BLaER1 treated with 17β-estradiol and CSF1 and Interleukin-3, amounts not matched to agents 10 nM and 100 nM (cell line): Measurements from ENCODE around the gene BAHD1.

Source experiments
- H3K27ac ChIP-seq, 11 experiments: shearing (Covaris generic); formaldehyde crosslinking; 2 replicates each; pipeline ENCODE4 v1.8.1; 2022
- H3K27me3 ChIP-seq, 11 experiments: shearing (Covaris generic); formaldehyde crosslinking; 2 replicates each; pipeline ENCODE4 v1.8.1; 2022
- H3K36me3 ChIP-seq, 11 experiments: shearing (Covaris generic); formaldehyde crosslinking; 2 replicates each; pipeline ENCODE4 v1.8.1; 2022
- H3K4me1 ChIP-seq, 10 experiments: shearing (Covaris generic); formaldehyde crosslinking; 2 replicates each; pipeline ENCODE4 v1.8.1; 2022
- H3K4me2 ChIP-seq, 11 experiments: shearing (Covaris generic); formaldehyde crosslinking; 2 replicates each; pipeline ENCODE4 v1.8.1; 2022
- H3K4me3 ChIP-seq, 10 experiments: shearing (Covaris generic); formaldehyde crosslinking; 2 replicates each; pipeline ENCODE4 v1.8.1; 2022
- H3K9ac ChIP-seq, 11 experiments: shearing (Covaris generic); formaldehyde crosslinking; 2 replicates each; pipeline ENCODE4 v1.8.1; 2022
- H3K9me3 ChIP-seq, 11 experiments: shearing (Covaris generic); formaldehyde crosslinking; replicated peaks in 1 of 11; 2 replicates each; pipeline ENCODE4 v1.8.1; 2022
- H4K20me1 ChIP-seq, 11 experiments: shearing (Covaris generic); formaldehyde crosslinking; 2 replicates each; pipeline ENCODE4 v1.8.1; 2022
- Cebpa-rat ChIP-seq, 11 experiments: shearing (Covaris generic); IDR thresholded peaks; 2 replicates each; pipeline ENCODE4 v1.8.1; 2022

Gene BAHD1

DNA sequence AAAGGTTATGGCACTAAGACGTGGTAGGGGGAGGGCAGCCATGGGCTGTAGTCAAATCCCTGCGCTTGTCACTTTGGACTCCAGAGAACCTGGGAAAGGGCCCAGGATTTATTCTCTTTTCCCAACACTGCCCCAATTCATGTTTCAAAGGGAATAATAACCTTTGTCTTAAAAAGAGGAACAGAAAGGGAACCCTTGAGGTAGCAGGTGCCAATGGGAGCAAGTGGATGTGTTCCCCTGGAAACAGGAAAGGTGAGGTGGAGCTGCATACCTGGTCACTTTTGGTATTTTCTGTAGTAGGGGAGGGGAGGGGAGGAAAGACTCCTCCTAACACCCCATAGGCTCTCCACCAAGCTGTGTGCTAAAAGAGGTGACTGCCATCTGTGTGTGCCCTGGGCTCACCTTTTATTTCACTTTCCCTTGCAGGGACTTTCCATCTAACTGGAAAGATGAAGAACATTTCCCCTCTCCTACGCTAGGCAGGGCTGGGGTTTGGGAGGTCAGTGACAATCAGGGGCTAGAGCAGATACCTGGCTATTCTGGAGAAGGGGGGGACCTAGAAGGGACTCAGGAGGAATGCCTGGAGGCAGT, 23.9 kb downstream of the BAHD1 start:
- Histone ChIP-seq H4K20me1 (peaks cover 30 to 84% (median 54%) of the 10 kb centered on the region in 11 experiments; a peak in 21 of 22 replicates), H3K36me3 (peaks cover 64 to 92% (median 88%) of the 10 kb centered on the region in 11 experiments), H3K9me3 (no peaks in the 10 kb centered on the region), H3K4me3 (no peak overlapping the region), H3K9ac (no peak overlapping the region), H3K4me1 (peaks cover 5 to 40% (median 14%) of the 10 kb centered on the region in 10 experiments; a peak in 17 of 20 replicates), H3K27ac (no peak overlapping the region), H3K27me3 (no peaks in the 10 kb centered on the region), H3K4me2 (peak overlapping the region in 2 of 11 experiments; percentile 30 to 40; a peak in 2 of 22 replicates)
- TF ChIP-seq Cebpa-rat (IDR thresholded peaks at IDR 0.05) = no peak

DNA sequence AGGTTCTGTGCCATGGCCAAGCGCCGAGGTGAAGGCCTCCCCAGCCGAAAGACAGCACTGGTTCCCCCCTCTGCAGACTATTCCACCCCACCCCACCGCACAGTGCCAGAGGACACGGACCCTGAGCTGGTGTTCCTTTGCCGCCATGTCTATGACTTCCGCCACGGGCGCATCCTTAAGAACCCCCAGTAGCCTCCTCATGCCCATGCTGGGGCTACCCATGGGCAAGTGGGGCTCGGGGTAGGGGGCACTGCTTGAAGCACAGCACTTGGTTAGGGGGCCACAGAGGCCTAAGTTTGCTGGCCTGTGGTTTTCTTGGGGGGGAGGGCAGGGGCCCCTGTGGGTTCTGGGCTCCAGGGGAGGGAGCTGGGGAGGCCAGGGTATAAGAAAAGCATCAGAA, 25.2 kb downstream of the BAHD1 start:
- Histone ChIP-seq H3K27me3 (no peaks in the 10 kb centered on the region), H3K36me3 (peaks cover 52 to 79% (median 75%) of the 10 kb centered on the region in 11 experiments)

DNA sequence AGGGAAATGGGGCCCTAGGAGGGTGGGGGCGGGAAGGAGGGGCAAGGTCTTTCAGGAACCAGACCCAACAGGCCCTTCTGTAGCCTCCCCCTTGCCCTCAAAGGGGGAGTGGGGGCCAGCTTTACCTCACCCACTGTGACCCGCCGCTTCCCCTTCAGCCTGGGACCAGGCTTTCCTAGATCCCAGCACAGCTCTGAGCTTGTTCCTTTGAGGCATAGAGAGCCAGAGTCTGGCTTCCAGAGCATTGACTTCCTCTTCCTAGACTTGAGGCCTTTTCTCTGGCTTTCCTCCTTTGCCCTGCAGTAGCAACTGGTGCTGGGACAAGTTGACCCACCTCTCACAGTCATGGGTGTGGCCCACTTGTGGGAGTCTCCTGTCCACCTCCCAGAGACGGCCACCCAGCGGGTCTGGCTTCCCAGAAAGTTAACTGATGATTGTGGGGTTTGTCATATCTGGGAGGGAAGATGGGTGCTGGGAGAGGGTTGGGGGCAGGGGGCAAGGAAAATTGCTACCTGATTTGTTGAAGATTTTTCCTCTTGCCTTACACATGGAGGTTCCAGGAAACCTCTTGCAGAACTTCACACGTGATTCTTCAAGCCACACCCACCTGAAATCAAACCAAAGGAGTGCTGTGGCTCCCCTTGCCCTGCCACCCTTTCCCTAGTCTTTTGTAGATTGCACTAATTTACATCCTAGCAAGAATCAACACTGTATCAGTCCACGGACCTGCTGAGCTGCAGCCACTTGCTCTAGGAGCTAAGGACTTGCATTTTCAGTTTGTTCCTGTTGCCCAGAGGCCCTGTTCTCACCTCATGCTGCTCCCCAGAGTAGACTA, 25.9 kb downstream of the BAHD1 start:
- Histone ChIP-seq H3K4me2 (peak overlapping the region in 1 of 11 experiments; percentile 40; a peak in 1 of 22 replicates), H3K9me3 (no peaks in the 10 kb centered on the region), H3K36me3 (peaks cover 45 to 72% (median 69%) of the 10 kb centered on the region in 11 experiments), H3K4me3 (no peak overlapping the region), H3K27ac (no peak overlapping the region), H3K4me1 (peaks cover 19 to 50% (median 28%) of the 10 kb centered on the region in 10 experiments), H3K27me3 (no peaks in the 10 kb centered on the region), H4K20me1 (peaks cover 13 to 67% (median 35%) of the 10 kb centered on the region in 11 experiments; a peak in 18 of 22 replicates), H3K9ac (no peak overlapping the region)
- no peak for TF ChIP-seq Cebpa-rat (IDR thresholded peaks at IDR 0.05)

More for the DNA sequence above, 25.2 kb downstream of the BAHD1 start:
- Histone ChIP-seq H3K4me1 (peaks cover 15 to 49% (median 24%) of the 10 kb centered on the region in 10 experiments), H4K20me1 (peaks cover 17 to 74% (median 42%) of the 10 kb centered on the region in 11 experiments; a peak in 19 of 22 replicates), H3K27ac (no peak overlapping the region), H3K9me3 (no peaks in the 10 kb centered on the region), H3K9ac (no peak overlapping the region), H3K4me3 (no peak overlapping the region), H3K4me2 (peak overlapping the region in 2 of 11 experiments; percentile 22 to 40; a peak in 3 of 22 replicates)
- no peak for TF ChIP-seq Cebpa-rat (IDR thresholded peaks at IDR 0.05)

DNA sequence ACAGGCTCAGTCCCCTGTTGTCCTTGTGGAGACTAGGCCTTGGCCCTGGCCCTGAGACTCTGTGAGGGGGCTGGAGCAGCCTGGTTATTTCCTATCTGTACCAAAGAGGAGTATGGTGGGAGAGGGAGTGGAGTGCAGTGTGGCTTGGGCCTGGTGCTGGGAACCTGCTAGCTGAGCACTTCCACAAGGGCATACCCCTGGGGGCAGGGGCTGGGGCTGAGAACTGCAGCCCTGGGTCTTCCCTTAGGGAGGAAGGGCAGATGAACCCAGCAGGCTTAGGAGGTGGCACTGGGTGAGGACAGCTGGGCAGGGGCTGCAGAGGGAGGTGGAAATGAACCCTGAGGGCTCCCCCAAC, 26.5 kb downstream of the BAHD1 start:
- Histone ChIP-seq H3K9ac (no peak overlapping the region), H3K4me1 (peaks cover 25 to 56% (median 34%) of the 10 kb centered on the region in 10 experiments), H3K4me3 (no peak overlapping the region), H4K20me1 (peaks cover 7 to 66% (median 33%) of the 10 kb centered on the region in 11 experiments; a peak in 17 of 22 replicates), H3K36me3 (peaks cover 39 to 66% (median 63%) of the 10 kb centered on the region in 11 experiments), H3K4me2 (no peak overlapping the region), H3K27me3 (no peaks in the 10 kb centered on the region), H3K9me3 (no peaks in the 10 kb centered on the region), H3K27ac (no peak overlapping the region)
- TF ChIP-seq Cebpa-rat (IDR thresholded peaks at IDR 0.05) = no peak

DNA sequence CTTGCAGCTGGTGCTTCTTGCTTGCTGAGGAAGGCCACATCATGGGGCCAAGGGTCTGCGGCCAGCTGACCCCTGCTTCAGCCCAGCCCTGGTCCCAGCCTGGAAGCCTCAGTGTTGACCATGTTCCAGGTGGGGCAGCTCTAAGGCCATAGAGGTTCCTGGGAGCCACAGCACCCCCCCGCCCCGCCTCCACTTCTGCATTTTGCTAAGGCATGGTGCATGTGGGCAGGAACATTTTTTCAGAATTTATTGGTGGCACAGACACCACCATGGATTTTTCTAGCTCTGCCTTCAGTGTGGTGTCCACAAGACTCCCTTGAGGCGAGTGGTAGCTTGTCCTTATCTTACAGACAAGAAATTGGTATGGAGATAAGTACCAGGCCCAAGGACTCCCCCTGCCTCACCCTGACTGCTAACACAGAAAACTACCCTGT, 28.2 kb downstream of the BAHD1 start:
- TF ChIP-seq Cebpa-rat (IDR thresholded peaks at IDR 0.05) = no peak
- no peaks in the 10 kb centered on the region for H3K9me3 ChIP-seq
- no peak overlapping the region for H3K27ac ChIP-seq
- H3K4me1 ChIP-seq = peaks cover 33 to 59% (median 43%) of the 10 kb centered on the region in 10 experiments
- no peak overlapping the region for H3K4me3 ChIP-seq
- H3K27me3 ChIP-seq = no peaks in the 10 kb centered on the region
- H3K9ac ChIP-seq = no peak overlapping the region
- peaks cover 5 to 55% (median 21%) of the 10 kb centered on the region in 11 experiments; a peak in 14 of 22 replicates for H4K20me1 ChIP-seq
- H3K36me3 ChIP-seq = peaks cover 23 to 50% (median 46%) of the 10 kb centered on the region in 11 experiments
- H3K4me2 ChIP-seq = peak overlapping the region in 5 of 11 experiments; percentile 3 to 47 (median 32); a peak in 8 of 22 replicates

DNA sequence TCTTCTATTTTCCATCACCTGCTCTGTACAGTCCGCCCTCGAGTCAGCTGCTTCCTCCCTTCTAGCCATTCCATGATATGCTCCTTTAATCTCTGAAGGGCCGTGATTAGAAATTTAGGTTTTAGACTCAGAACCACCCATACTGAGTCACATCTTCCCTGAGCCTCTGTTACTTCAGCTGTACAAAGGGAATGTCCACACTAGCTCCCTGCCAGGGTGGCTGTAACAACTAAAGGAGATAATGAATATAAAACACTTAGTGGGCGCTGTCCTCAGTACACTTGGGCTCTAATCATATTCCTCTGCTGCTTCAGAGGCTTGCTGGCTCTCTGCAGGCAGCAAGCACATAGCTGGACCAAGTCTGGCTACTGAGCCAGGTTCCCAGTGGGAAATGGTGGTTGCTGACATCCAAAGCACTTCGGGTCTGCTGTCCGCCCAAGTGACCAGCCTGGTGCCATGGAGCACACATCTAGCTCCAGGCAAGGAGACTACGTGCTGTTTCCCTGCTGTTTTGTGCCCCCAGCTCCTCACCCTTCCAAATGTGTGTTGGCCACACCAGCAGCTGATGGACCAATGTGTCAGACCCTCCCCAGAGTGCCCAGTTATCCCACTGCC, 29.1 kb downstream of the BAHD1 start:
- H3K27ac ChIP-seq = peak overlapping the region in 9 of 11 experiments; percentile 76 to 89 (median 84); a peak in 16 of 22 replicates
- H3K27me3 ChIP-seq = no peaks in the 10 kb centered on the region
- peak overlapping the region; percentile 54 to 91 (median 75) for H3K4me2 ChIP-seq
- H4K20me1 ChIP-seq = peaks cover 0 to 46% (median 12%) of the 10 kb centered on the region in 11 experiments; a peak in 11 of 22 replicates
- H3K4me3 ChIP-seq = peak overlapping the region in 6 of 10 experiments; percentile 74 to 82 (median 74); a peak in 2 of 20 replicates
- H3K36me3 ChIP-seq = peaks cover 13 to 40% (median 36%) of the 10 kb centered on the region in 11 experiments
- no peak for TF ChIP-seq Cebpa-rat (IDR thresholded peaks at IDR 0.05)
- H3K9me3 ChIP-seq = no peaks in the 10 kb centered on the region
- peaks cover 42 to 68% (median 50%) of the 10 kb centered on the region in 10 experiments for H3K4me1 ChIP-seq
- H3K9ac ChIP-seq = peak overlapping the region in 7 of 11 experiments; percentile 84 to 92 (median 86); a peak in 11 of 22 replicates

DNA sequence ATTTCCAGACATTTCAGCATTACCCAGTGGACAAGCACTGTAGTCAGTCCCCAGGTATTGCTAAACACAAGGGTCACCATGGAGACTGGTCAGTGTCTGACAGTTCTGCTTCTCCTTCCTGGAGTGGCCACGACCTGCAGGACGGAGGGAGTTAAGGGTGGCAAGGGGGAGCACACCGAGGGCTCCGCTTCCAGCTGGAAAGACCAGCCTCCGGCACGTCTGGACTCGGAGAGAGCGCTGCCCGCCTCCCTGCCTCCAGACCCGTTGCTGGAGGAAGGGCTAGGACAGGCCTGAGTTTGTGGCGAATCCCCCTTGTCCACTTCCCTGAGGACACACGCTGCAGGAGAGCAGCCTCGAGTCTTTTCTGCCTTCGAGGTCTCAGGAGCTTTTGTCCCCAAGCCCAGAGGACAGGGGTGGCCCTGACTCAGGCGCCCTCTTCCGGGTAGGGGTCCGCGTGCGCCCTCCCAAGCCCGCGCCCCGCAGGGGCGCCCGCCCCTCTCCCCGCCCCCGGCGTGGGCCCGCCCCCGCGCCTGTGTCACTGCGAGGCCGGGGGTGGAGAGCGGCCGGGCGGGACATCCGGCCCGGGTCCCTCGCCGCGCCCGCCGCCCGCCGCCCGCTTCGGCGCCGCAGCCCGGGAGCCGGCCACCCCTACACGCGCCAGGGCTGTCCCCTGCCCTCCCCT, 29.8 kb downstream of the BAHD1 start, which contains the start of gene CHST14:
Gene CHST14, plus strand, starts transcription at position 562 of the 682 bp plus-strand sequence. CDS start 230 bp downstream, outside the sequence.
- Histone ChIP-seq H3K9me3 (no peaks in the 10 kb centered on the region), H3K9ac (peak within 1 kb of the TSS; percentile 80 to 92 (median 85)), H3K4me2 (peak within 1 kb of the TSS; percentile 93 to 100 (median 99)), H3K4me3 (peak within 1 kb of the TSS; percentile 74 to 83 (median 75)), H3K36me3 (peaks cover 6 to 33% (median 30%) of the 10 kb centered on the region in 11 experiments), H3K27ac (peak within 1 kb of the TSS; percentile 53 to 89 (median 84); a peak in 21 of 22 replicates), H3K27me3 (no peaks in the 10 kb centered on the region), H3K4me1 (peaks cover 41 to 73% (median 56%) of the 10 kb centered on the region in 10 experiments), H4K20me1 (peaks cover 0 to 39% (median 7%) of the 10 kb centered on the region in 11 experiments; a peak in 9 of 22 replicates)
- TF ChIP-seq Cebpa-rat (IDR thresholded peaks at IDR 0.05) = no peak
